Right cardiac atrium (tissue), 5 donors: ENCODE data around the gene KRTAP27-1. TPM values are rescaled to one million over a fixed set of nuclear protein-coding genes. Genes with fewer than 3 reads are reported as not detected.

ENCODE experiments used
- ATAC-seq, 2 donors: fragments of 200-7000 bp; cut with Tn5 transposase; one replicate each; pipeline versions ENCODE4 v1.8.0 to v1.9.1; 2020; ENCODE audit warnings: moderate library complexity in 2 of 2, mild to moderate bottlenecking in 1 of 2
- DNase-seq, 3 donors: peaks; one replicate each; pipeline ENCODE4 v3.0.0-alpha.2; 2020
- H3K27ac ChIP-seq: one replicate; pipeline ENCODE4 v1.5.1; 2013; ENCODE audit warnings: mild to moderate bottlenecking, low read length, control low read depth, moderate library complexity
- H3K27me3 ChIP-seq: one replicate; pipeline ENCODE4 v1.6.1; 2013; ENCODE audit not compliant: control insufficient read depth, insufficient read depth
- H3K4me1 ChIP-seq: one replicate; pipeline ENCODE4 v1.6.1; 2013; ENCODE audit warnings: low read length; ENCODE audit not compliant: control insufficient read depth, insufficient read depth
- H3K4me3 ChIP-seq: one replicate; pipeline ENCODE4 v1.5.1; 2013; ENCODE audit warnings: low read length, control low read depth
- H3K9me3 ChIP-seq: one replicate; pipeline ENCODE4 v1.6.1; 2013; ENCODE audit warnings: low read length; ENCODE audit not compliant: control insufficient read depth
- WGBS: extraction: QIAGEN DNeasy Blood & Tissue Kit; methylation state at CpG from one replicate; pipeline ENCODE4 v1.1.7; 2013; 5-methylcytosine and 5-hydroxymethylcytosine counted together
- intact Hi-C, 4 donors: fragments of 100-400 bp; cut with DNase I; formaldehyde crosslinking; loops; one replicate each; pipeline versions ENCODE4 v1.11.0 to v1.14.0; 2022 to 2023
- polyA plus RNA-seq: library from polyadenylated mRNA; stranded (reverse); fragments of 200-250 nt; gene quantifications from one replicate; pipeline ENCODE4 v1.2.3, GENCODE V29; 2013
- total RNA-seq, 4 donors: library from RNA; stranded (reverse); fragmentation: NEBNext Ultra II Directional; extraction: Animal tissue kit (Norgen Biotek cat#: 25700); gene quantifications; one replicate each; pipeline ENCODE4 v1.2.1, GENCODE V29; 2021
- donor health status: healthy with polysubstance abuse.
- donor health status: DM: no; HTN: yes; CAD: no.
- donor health status: DM: no; HTN: no; CAD: no.
- donor health status: DM: no; HTN: yes; CAD: no; lungs with severe emphysema.
- donor health status: DM: yes; HTN: yes; CAD: no.

The KRTAP27-1 gene
- total and polyA plus RNA-seq, 5 donors: not detected

- WGBS: 92% methylated on average over 4 of the region's 4 CpGs
- intact Hi-C loops: loop anchor here in 2 of 4 donors (10.0 kb wide), 2 partner anchors 96 to 746 kb away; partner anchors contain the start of gene KRTAP13-4 (in 1 of the 2)
- ATAC-seq (no peak), DNase-seq (no peak)
- Histone ChIP-seq H3K27me3 (no peaks in the 10 kb centered on the region), H3K4me1 (peaks cover 2% of the 10 kb centered on the region), H3K27ac (no peak overlapping the region), H3K9me3 (no peaks in the 10 kb centered on the region), H3K4me3 (no peak overlapping the region)
Observed at GRCh38 chr21:30338717-30339116, 1.2 kb upstream of the KRTAP27-1 start.

- peaks cover 2% of the 10 kb centered on the region for H3K4me1 ChIP-seq
- no peak for ATAC-seq
- H3K27me3 ChIP-seq: no peaks in the 10 kb centered on the region
- no peak for DNase-seq
- no peaks in the 10 kb centered on the region for H3K9me3 ChIP-seq
- H3K4me3 ChIP-seq: no peak overlapping the region
- H3K27ac ChIP-seq: no peak overlapping the region
- intact Hi-C loops: loop anchor here in 2 of 4 donors (10.0 kb wide), 2 partner anchors 97 to 747 kb away; partner anchors contain the start of gene KRTAP13-4 (in 1 of the 2)
Observed at GRCh38 chr21:30337772-30338171, 278 bp upstream of the KRTAP27-1 start.

DNA sequence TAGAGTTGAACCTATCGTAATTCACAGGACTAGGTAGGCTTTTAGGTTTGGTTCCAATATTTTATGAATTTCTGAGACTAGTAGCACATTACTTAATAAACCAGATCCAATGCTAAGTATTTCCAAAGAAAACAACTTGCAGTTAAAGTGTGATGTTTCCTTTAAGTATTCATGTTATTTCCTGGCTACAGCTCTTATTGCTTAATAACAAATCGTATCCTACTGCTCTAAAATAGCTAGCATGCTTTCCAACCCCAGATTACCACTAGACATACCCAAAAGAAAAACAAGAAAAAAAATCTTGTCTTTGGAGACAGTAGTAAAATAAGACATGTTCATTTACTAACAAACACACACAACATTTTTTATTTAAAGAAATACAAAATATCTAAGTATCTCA, 898 bp downstream of the KRTAP27-1 start:
- WGBS: 49% methylated on average over 2 of the region's 2 CpGs
- Histone ChIP-seq H3K9me3 (no peaks in the 10 kb centered on the region), H3K4me3 (no peak overlapping the region), H3K4me1 (peaks cover 2% of the 10 kb centered on the region), H3K27me3 (no peaks in the 10 kb centered on the region), H3K27ac (no peak overlapping the region)
- ATAC-seq: no peak
- intact Hi-C loops: loop anchor here in 2 of 4 donors (10.0 kb wide), 2 partner anchors 98 to 748 kb away; partner anchors contain the start of gene KRTAP13-4 (in 1 of the 2)
- no peak for DNase-seq

GRCh38 chr21:30333736-30334135, 3.8 kb downstream of the KRTAP27-1 start:
- WGBS: 63% methylated on average over 3 of the region's 3 CpGs
- DNase-seq (no peak), ATAC-seq (no peak)
- Histone ChIP-seq H3K4me3 (no peak overlapping the region), H3K9me3 (no peaks in the 10 kb centered on the region), H3K27me3 (no peaks in the 10 kb centered on the region), H3K27ac (no peak overlapping the region), H3K4me1 (peaks cover 2% of the 10 kb centered on the region)
- intact Hi-C loops: loop anchor here in 2 of 4 donors (10.0 kb wide), 2 partner anchors 101 to 751 kb away; partner anchors contain the start of gene KRTAP13-4 (in 1 of the 2)

DNA sequence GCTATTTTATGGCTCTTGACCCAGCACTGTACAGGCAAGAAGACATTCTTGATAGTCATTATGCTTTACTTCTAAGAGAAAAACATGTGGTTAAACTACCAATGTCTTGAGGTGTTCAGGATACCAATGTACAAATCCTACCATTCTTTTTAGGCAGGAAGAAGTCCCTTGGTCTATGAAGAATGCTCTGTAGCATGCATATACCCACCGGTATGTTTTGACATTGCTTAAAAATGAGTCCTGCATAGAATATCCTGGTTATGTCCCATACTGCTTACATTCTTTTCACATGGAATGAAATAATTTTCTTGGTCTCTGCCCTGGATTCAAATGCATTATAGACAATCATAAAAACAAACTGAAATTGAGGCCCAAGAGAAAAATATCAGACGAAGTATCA, 4.8 kb downstream of the KRTAP27-1 start:
- intact Hi-C loops: loop anchor here in 2 of 4 donors (10.0 kb wide), 2 partner anchors 102 to 752 kb away; partner anchors contain the start of gene KRTAP13-4 (in 1 of the 2)

GRCh38 chr21:30329203-30329875, 8.2 kb downstream of the KRTAP27-1 start:
- Histone ChIP-seq H3K27me3 (no peaks in the 10 kb centered on the region), H3K4me3 (no peak overlapping the region), H3K9me3 (no peaks in the 10 kb centered on the region), H3K4me1 (peaks cover 2% of the 10 kb centered on the region), H3K27ac (no peak overlapping the region)
- ATAC-seq (no peak), DNase-seq (no peak)
- intact Hi-C loops: no loop called here
- 75% methylated on average over 4 of the region's 4 CpGs for WGBS

More for the DNA sequence above, 4.8 kb downstream of the KRTAP27-1 start:
- Histone ChIP-seq H3K27me3 (no peaks in the 10 kb centered on the region), H3K27ac (no peak overlapping the region), H3K4me1 (peaks cover 2% of the 10 kb centered on the region), H3K4me3 (no peak overlapping the region), H3K9me3 (no peaks in the 10 kb centered on the region)
- ATAC-seq (no peak), DNase-seq (no peak)
- WGBS: 88% methylated on average over 2 of the region's 2 CpGs

DNA sequence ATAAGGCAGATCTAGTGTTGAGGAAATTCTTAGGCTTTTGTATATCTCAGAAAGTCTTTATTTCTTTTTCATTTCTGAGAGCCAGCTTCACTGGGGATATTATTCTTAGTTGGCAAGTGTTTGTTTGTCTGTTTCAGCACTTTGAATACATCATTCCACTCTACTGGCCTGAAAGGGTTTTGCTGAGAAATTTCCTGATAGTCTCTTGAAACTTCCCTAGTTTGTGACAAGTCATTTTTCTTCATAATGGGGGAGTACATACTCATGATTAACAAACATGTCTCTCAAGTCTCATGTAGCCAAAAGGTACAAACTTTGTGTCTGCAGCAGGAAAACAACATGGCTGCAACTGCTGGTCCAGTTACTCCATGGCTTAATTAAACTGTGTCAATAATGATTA, 11.1 kb downstream of the KRTAP27-1 start:
- H3K4me1 ChIP-seq: no peaks in the 10 kb centered on the region
- ATAC-seq: no peak
- no peak overlapping the region for H3K4me3 ChIP-seq
- DNase-seq: no peak
- H3K9me3 ChIP-seq: no peaks in the 10 kb centered on the region
- H3K27me3 ChIP-seq: no peaks in the 10 kb centered on the region
- H3K27ac ChIP-seq: no peak overlapping the region
- intact Hi-C loops: no loop called here

GRCh38 chr21:30320215-30320614, 17.3 kb downstream of the KRTAP27-1 start, which contains the start of gene KRTAP26-1:
KRTAP26-1 (minus strand) TSS chr21:30320315; CDS start chr21:30320035, 280 bp downstream.
- intact Hi-C loops: no loop called here
- no peak within 1 kb of the TSS for H3K4me3 ChIP-seq
- WGBS: 85% methylated on average over 2 of the region's 2 CpGs
- no peak for DNase-seq
- no peaks in the 10 kb centered on the region for H3K4me1 ChIP-seq
- no peak within 1 kb of the TSS for H3K27ac ChIP-seq
- no peaks in the 10 kb centered on the region for H3K9me3 ChIP-seq
- ATAC-seq: no peak
- H3K27me3 ChIP-seq: no peaks in the 10 kb centered on the region

DNA sequence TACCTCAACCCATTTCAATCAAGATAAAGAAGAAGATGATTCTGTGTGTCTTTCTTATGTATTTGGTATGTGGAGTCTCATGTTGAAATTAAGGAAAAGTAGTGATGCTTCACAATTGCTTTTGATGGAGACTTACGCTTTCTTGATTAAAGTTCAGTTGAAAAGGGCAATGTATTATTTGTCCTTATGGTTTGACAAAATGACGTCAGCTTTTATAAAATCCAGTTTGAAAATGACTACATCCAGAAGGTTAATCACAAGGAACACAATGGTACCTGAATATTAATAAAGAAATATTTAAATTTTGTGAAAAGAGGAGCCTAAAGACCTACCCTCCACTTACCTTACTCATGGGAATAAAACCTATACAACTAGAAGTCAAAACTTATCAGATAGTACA, 21.8 kb downstream of the KRTAP27-1 start:
- WGBS: 91% methylated on average over 2 of the region's 2 CpGs
- DNase-seq (no peak), ATAC-seq (no peak)
- no peak overlapping the region for H3K27ac ChIP-seq
- intact Hi-C loops: no loop called here
- H3K27me3 ChIP-seq: no peaks in the 10 kb centered on the region
- H3K4me3 ChIP-seq: no peak overlapping the region
- no peaks in the 10 kb centered on the region for H3K9me3 ChIP-seq
- H3K4me1 ChIP-seq: no peaks in the 10 kb centered on the region

DNA sequence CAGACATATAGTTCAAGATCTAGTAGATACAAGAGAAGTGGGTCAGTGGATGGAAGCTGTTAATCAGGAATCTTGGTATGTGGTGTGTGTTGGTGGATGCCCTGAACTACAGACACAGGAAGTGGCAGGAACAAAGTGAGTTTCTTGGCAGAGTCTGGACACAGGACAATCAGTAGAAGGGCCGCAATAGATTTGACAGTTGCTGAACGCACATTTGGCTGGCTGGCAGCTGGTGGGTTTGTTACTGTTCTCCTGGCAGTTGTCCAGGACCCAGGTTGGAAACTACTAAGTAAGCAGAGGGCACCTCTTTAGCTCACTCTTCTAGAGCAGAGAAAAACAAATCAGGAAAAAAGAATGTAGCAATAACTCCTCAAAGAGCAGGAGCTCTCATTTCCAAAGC, 30.6 kb downstream of the KRTAP27-1 start:
- Histone ChIP-seq H3K27ac (no peak overlapping the region), H3K27me3 (no peaks in the 10 kb centered on the region), H3K9me3 (no peaks in the 10 kb centered on the region), H3K4me3 (no peak overlapping the region), H3K4me1 (no peaks in the 10 kb centered on the region)
- ATAC-seq: peak in 1 of 2 donors; percentile 45
- intact Hi-C loops: no loop called here
- 35% methylated on average over 2 of the region's 2 CpGs for WGBS
- DNase-seq: peak in 1 of 3 donors; percentile 11

DNA sequence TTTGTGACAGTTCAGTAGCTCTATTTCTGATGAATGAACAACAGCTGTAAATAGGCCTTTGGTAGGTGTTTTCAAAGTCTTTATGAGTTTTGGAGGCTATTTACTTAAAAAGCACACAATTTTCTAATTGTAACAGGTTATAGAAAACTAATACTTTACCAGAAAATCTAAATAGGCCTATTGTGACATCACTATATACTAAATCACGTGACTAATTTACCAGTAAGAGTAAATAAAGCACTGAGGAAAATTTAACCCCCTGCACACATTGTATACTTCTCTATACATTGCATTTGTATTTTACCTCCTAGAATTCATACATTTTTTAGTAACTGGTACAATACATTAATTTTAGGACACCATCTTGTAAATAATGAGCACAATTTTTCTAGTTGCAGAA, 32.4 kb downstream of the KRTAP27-1 start:
- no peaks in the 10 kb centered on the region for H3K27me3 ChIP-seq
- H3K4me3 ChIP-seq: no peak overlapping the region
- DNase-seq: no peak
- 49% methylated on average over 1 of the region's 1 CpG for WGBS
- H3K9me3 ChIP-seq: no peaks in the 10 kb centered on the region
- ATAC-seq: no peak
- intact Hi-C loops: no loop called here
- H3K4me1 ChIP-seq: no peaks in the 10 kb centered on the region
- H3K27ac ChIP-seq: no peak overlapping the region
